Measurements from ENCODE around the gene NR2F1.

NR2F1 gene

DNA sequence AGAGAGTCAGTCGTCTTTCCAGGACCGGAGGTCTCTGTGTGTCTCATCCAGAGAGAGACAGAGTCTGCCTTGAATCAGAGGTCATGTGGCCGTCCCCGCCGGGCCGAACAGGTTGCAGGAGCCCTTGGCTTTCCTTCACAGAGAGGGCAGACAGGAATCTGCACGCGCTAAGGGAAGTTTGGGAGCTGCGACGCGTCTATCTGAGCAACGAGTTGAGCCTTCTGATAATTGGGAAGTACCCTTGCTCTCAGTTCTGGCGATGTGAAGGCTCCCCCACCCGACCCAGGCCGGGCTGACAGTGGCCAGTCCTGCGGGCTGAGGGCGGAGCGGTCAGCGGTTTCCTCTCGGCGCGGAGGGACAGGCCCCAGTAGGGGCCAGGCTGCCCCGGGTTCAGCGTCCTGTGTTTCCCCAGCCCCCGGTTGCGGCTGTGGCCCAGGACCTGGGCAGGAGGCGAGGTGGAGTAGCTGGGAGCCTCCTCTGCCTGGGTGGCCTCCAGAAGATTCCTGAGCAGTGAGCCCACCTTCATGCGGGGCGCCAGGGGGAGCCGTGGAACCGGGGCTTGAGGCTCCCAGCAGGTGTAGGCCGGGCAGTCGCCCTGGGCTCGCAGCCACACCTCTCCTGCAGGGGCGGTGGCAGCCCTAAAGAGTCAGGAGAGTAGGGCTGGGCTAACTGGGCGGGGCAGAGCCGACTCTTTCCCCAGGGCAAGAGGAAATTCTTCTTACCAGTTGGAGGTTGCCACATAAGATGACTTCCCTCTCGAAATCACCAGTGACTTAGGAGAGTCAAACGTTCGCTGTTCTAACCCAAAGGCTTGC is 13.9 kb downstream of the NR2F1 start:
- no peak overlapping the region for H3K4me3 ChIP-seq (ENCODE audit: low read depth, low read length)
- TF ChIP-seq CTCF (IDR thresholded peaks at IDR 0.05; ENCODE audit: low read depth, low read length, missing control alignments), result peak; percentile 7
- in situ Hi-C loops (cut with HindIII; ENCODE audit: low sequenced_read_pairs), result no loop called here
- DNase-seq (ENCODE audit: low read depth), result no peak

DNA sequence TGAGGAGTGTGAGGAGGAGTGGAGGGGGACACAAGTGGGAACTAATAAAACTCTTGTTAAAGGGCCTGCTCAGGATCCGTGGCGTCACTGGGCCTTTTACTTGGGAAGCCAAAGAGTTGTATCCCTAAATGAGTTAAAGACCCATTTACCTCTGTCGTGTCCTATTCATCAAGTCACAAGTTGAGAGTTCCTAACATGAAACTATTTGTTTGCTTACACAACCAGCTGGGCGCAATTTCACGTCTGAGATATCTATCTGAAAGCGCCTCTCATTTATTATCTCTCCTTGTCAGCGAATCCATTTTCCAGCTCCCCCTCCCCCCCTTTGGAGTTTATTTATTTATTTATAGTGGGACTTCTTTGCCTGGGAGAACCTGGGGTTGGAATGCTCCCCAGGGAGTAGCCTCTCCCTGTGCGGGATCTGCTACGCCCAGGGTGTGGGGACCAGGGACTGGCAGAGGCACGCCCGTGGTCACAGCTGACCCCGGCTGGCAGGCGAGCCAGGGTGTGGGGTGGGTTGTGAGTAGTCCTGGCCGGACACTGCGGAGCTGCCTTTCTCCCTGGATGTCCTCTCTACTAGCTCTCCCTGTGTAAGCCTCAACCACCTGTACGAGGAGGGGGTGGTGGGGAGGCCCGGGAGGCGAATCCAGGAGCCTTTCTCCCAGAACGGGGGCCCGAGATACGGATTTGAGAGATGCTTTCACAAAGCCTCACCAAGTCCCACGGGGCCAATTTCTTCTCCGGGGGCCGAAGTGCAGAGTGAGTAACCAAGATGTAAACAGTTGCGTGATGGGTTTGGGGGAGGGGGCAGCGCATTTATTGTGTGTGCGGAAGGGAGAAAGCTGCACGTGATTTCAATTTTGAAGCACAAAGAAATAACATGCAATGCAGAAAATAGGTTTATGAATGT is 15.3 kb downstream of the NR2F1 start:
- DNase-seq (ENCODE audit: low read depth), result no peak
- H3K4me3 ChIP-seq (ENCODE audit: low read depth, low read length), result peak overlapping the region; percentile 4
- in situ Hi-C loops (cut with HindIII; ENCODE audit: low sequenced_read_pairs), result no loop called here
- TF ChIP-seq CTCF (IDR thresholded peaks at IDR 0.05; ENCODE audit: low read depth, low read length, missing control alignments), result no peak

GRCh38 chr5:93599001-93599379 is 16.0 kb downstream of the NR2F1 start:
- in situ Hi-C loops (cut with HindIII; ENCODE audit: low sequenced_read_pairs), result no loop called here
- DNase-seq (ENCODE audit: low read depth), result no peak
- TF ChIP-seq CTCF (IDR thresholded peaks at IDR 0.05; ENCODE audit: low read depth, low read length, missing control alignments), result no peak
- peak overlapping the region; percentile 18 for H3K4me3 ChIP-seq (ENCODE audit: low read depth, low read length)

- TF ChIP-seq CTCF (IDR thresholded peaks at IDR 0.05; ENCODE audit: low read depth, low read length, missing control alignments), result no peak
- H3K4me3 ChIP-seq (ENCODE audit: low read depth, low read length), result peak overlapping the region; percentile 18
- no peak for DNase-seq (ENCODE audit: low read depth)
- in situ Hi-C loops (cut with HindIII; ENCODE audit: low sequenced_read_pairs), result no loop called here
These were observed 16.5 kb downstream of the NR2F1 start for GRCh38 chr5:93599399-93600120.

DNA sequence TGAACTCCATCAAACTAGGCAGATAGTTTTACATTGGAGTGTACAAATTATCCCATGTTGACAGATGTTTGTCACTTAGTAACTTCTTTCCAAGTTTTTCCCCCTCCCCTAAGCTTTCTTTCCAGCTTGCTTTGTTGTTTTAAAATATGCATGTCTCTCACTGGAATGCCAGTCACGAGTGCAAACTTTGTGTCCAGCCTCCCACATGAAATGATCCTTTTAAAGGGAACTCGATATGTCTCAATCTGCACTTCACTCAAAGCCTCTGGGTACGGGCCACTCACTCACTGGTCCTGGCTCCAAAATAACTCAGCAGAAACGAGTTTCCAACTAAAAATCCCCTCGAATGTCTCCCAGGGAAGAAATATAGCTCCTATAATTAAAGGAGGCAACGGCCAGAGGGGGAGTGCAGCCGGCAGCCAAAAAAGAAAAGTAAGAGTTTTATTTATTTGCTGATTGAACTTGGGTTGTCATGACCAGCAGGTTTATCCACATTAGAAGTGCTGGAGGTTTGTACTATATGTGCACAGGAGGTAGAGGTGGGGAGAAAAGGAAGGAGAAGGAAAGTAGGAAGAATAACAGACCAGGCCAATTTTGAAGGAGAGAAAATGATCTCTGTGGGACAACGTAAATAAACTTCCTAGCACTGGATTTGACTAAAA is 17.5 kb downstream of the NR2F1 start:
- no peak for TF ChIP-seq CTCF (IDR thresholded peaks at IDR 0.05; ENCODE audit: low read depth, low read length, missing control alignments)
- peak overlapping the region; percentile 24 for H3K4me3 ChIP-seq (ENCODE audit: low read depth, low read length)
- no peak for DNase-seq (ENCODE audit: low read depth)
- in situ Hi-C loops (cut with HindIII; ENCODE audit: low sequenced_read_pairs), result no loop called here
